Retinal pigment epithelial cell (primary cell): ENCODE measurements around the gene CEP135.
"Not testable (repeated sequence)": the region's sequence is repeated elsewhere in the genome, so short reads cannot be mapped to it uniquely, and the experiment has no call there.

Experiments
- DNase-seq: peaks from one replicate; pipeline ENCODE4 v3.0.0-alpha.2; 2010; ENCODE audit warnings: low read depth
- H3K4me3 ChIP-seq: 2 replicates; pipeline ENCODE4 v1.5.1; 2011; ENCODE audit warnings: mild to moderate bottlenecking, low read length, control low read depth, moderate library complexity
- TF ChIP-seq, protein P1 (sequence below): conservative IDR thresholded peaks from 2 replicates; pipeline ENCODE4 v1.5.1; 2011; ENCODE audit warnings: low read depth, low read length, control low read depth, inconsistent platforms

Gene CEP135

DNA sequence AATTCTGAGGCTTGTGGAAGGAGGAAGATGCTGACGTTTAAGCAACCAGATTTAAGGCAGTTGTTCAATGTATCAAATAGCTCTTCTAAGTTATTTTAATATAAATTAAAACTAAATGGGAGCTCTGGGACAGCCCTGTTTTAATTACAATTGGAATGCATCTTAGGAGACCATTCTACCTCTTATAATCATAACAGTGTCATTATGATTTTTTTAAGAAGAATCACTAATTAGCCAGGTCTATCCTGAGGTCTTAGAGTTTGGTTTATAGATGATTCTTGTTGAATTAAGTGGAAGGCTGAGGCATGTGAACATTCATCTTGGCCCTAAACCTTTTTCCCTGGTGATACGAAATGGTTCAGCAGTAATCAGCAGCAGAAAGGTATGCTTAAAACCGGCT, 113.4 kb downstream of the CEP135 start:
- no peak overlapping the region for H3K4me3 ChIP-seq
- DNase-seq: no peak
- TF ChIP-seq, protein P1, sequence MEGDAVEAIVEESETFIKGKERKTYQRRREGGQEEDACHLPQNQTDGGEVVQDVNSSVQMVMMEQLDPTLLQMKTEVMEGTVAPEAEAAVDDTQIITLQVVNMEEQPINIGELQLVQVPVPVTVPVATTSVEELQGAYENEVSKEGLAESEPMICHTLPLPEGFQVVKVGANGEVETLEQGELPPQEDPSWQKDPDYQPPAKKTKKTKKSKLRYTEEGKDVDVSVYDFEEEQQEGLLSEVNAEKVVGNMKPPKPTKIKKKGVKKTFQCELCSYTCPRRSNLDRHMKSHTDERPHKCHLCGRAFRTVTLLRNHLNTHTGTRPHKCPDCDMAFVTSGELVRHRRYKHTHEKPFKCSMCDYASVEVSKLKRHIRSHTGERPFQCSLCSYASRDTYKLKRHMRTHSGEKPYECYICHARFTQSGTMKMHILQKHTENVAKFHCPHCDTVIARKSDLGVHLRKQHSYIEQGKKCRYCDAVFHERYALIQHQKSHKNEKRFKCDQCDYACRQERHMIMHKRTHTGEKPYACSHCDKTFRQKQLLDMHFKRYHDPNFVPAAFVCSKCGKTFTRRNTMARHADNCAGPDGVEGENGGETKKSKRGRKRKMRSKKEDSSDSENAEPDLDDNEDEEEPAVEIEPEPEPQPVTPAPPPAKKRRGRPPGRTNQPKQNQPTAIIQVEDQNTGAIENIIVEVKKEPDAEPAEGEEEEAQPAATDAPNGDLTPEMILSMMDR: no peak

DNA sequence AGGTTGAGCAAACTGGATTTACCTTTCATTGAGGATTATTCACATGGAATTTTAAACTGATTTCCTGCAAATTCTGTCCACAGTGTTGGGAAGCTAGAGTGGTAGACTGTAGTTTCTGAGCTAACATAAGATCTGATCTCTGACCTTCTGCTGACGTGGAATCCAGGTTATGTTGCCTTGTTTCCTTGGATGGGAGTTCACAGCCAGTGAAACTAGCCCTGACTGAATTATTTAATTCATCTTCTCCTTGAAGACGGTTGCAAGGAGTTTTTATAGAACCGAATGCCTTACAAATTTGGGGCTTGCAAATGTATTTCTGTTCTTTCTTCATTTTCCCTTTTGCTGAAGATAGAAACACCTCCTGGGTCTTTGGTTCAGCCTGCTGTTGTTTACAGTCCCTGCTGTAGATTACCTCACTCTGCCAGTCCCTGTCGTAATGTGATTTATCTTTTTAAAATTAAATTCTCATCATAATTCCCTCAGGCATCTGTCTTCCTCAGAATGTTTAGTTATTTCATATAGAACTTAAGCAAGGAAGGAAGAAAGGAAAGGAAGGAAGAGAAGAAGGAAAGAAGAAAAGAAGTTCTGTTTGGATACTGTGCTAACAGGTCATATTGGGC, 113.9 kb downstream of the CEP135 start:
- TF ChIP-seq, protein P1: no peak
- DNase-seq: no peak
- no peak overlapping the region for H3K4me3 ChIP-seq

DNA sequence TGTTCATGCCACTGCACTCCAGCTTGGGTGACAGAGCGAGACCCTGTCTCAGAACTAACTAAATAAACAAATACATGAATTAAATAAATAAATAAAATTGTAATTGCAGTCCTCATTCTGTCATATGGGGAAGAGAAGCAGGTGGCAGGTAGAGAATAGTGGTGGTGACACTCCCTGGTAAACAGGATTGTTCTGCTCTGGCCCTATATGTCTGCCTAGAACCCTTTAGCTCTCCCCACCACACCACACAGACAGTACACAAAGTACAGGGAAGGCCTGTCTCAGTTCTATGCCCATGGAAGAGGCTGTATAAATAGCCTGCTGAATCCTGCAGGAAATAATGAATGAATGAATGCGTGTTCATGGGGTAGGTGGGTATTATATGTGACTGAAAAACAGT, 117.7 kb downstream of the CEP135 start:
- DNase-seq: no peak
- TF ChIP-seq, protein P1: no peak
- H3K4me3 ChIP-seq: no peak overlapping the region

- H3K4me3 ChIP-seq: no peak overlapping the region
- no peak for DNase-seq
- TF ChIP-seq, protein P1: no peak
Observed at GRCh38 chr4:56067826-56068225, 119.1 kb downstream of the CEP135 start.

- H3K4me3 ChIP-seq, DNase-seq: not testable (repeated sequence)
Observed at GRCh38 chr4:56072730-56073129, 124.0 kb downstream of the CEP135 start.

GRCh38 chr4:56077676-56078075, 128.9 kb downstream of the CEP135 start:
- peak; percentile 8 for DNase-seq
- H3K4me3 ChIP-seq: no peak overlapping the region
- TF ChIP-seq, protein P1: no peak

- no peak for DNase-seq
- TF ChIP-seq, protein P1: no peak
- no peak overlapping the region for H3K4me3 ChIP-seq
Observed at GRCh38 chr4:56078866-56079265, 130.1 kb downstream of the CEP135 start.
